Activated CD4-positive, alpha-beta T cell treated with anti-CD3 and anti-CD28 coated beads for 4 hours (primary cell): ENCODE data around the gene GNS.
"Not testable (repeated sequence)": the region's sequence is repeated elsewhere in the genome, so short reads cannot be mapped to it uniquely, and the experiment has no call there.

Source experiments
- DNase-seq, 2 donors: peaks; one replicate each; pipeline ENCODE4 v3.0.0-alpha.2; 2020

Gene GNS

GRCh38 chr12:64694130-64695040 lies 64.8 kb downstream of the GNS start:
- DNase-seq, result no peak

DNA sequence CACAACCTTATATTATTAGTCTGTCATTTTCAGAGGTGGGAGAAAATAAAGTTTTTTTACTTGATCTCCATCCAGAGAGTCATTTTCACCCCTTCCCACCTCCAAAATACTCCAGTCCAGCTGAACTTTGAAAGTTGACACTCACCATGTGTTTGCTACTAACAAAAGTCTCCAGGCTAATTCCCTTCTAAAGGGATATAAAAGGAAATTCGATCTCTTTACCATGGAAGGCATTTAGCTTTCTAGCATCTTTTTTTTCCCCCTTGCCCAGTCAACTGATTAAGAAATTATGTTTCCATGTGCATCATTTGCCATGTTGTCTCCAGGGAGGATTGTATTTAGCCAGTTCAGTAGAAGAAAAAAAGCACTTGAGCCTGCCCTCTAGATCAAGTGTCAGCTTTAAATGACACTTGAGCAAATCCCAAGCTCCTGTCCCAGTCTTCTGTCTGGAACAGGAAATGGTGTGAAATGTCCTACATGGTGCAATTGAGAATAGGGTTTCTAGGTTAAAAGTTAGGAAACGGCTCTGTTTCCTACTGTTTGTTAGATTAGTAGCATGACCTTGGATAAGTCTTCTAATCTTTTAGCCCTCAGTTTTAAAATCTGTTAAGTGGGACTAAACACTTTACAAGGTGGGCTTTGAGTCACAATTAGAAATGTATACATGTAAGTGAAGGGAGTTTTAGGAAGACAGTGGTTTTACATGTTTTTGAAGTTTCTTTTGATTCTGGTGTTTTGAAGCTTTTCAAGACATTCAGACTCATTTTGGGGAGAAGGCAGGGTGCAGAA lies 67.2 kb downstream of the GNS start:
- DNase-seq, result no peak

GRCh38 chr12:64691227-64691794 lies 67.9 kb downstream of the GNS start:
- DNase-seq, result no peak

DNA sequence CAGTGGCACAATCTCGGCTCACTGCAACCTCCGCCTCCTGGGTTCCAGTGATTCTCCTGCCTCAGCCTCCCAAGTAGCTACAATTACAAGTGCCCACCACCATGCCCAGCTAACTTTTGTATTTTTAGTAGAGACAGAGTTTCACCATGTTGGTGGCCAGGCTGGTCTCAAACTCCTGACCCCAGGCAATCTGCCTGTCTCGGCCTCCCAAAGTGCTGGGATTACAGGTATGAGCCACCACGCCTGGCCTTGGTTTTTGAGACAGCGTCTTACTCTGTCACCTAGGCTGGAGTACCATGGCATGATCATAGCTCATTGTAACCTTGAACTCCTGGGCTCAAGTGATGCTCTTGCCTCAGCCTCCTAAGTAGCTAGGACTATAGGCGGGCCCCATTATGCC lies 69.0 kb downstream of the GNS start:
- not testable (repeated sequence) for DNase-seq

- no peak for DNase-seq
Measured at GRCh38 chr12:64688715-64689114, 70.5 kb downstream of the GNS start.

- no peak for DNase-seq
Measured at GRCh38 chr12:64688219-64688618, 71.0 kb downstream of the GNS start.

DNA sequence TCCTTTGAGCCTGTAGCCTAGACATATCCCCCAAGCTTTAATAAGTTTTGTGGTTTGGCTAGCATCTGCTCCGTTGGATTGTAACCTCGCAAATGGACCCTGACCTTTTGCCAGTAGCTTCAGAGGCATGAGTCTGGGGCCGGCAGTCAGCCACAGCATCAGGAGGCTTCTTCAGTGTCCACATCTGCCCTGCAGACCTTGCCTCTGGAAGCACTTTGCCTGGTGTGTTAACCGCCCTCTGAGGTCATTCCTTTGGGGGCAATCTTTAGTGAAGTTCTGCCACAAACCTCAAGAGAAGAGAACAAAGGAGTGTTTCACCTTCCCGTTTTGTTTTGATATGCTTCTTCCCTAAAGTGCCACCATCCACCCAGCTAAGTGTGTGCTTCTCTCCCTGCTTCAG lies 71.4 kb downstream of the GNS start:
- DNase-seq, result no peak

- DNase-seq, result no peak
Measured at GRCh38 chr12:64685605-64686004, 73.6 kb downstream of the GNS start.

DNA sequence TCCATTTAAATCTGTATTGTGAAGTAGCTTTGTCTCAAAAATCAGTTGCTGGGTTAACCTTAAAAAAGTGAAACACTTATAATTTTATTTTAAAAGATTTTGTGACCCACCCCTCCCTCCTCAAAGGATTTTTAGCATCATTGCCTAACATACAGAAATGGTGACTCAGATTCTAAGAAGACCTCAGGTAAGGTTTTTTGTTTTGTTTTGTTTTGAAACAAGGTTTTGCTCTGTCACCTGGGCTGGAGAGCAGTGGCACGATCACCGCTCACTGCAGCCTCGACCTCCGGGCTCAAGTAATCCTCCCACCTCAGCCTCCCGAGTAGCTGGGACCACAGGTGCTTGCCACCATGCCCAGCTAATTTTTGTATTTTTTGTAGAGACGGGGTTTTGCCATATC lies 74.2 kb downstream of the GNS start:
- DNase-seq, result no peak

- no peak for DNase-seq
Measured at GRCh38 chr12:64683816-64684543, 75.2 kb downstream of the GNS start.

- DNase-seq, result no peak
Measured at GRCh38 chr12:64682572-64683277, 76.5 kb downstream of the GNS start.

DNA sequence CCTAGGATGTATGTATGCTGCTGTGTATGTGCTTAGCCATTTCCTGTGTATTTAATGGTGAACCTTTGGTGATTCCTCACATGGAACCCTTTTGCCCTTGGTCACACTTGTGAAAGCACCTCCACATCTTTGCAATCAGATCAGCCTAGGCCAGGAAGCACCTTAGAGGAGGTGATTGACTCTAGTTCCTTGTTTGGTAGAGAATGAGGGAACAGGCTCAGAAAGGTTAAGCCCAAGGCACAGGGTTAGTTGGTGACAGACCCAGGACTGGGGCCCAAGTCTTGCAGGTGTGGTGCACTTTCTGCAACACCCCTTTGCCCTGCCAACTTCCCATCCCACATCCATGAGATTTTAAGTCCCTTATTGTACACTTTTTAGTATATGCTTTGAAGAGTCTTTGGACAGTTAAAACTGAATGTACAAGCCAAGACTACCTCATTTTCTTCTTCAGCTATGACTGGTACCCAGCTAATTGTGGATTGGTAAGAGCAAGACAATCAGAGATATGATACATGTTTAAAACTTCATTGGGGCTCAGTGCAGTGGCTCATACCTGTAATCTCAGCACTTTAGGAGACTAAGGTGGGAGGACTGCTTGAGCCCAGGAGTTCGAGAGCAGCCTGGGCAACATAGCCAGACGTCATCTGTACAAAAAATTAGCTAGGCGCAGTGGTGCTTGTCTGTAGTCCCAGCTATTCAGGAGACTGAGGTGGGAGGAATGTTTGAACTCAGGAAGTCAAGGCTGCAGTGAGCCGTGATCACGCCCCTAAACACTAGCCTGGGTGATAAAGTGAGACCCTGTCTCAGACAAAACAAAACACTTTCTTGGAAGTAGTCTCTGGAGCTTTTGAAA lies 77.8 kb downstream of the GNS start:
- no peak for DNase-seq

DNA sequence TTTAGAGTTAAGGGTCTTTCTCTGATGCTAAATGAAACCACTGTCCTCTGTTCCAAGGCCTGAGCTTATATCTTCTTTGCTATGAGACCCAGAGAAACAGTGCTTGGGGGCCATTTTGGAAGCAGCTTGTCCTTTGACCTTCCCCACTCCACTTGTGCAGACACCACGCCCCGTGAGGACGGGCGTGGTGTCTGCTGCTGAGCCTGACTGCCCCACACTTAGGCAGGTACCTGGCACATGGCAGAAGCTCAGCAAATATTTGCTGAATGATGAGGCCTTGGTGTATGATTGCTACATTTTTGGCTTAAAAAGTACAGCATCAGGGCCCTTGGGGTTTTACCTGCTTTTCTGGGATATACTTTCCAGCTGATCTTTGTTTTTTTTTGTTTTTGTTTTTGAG lies 79.0 kb downstream of the GNS start:
- no peak for DNase-seq

GRCh38 chr12:64679487-64680001 lies 79.7 kb downstream of the GNS start:
- peak; percentile 52 to 60 for DNase-seq

DNA sequence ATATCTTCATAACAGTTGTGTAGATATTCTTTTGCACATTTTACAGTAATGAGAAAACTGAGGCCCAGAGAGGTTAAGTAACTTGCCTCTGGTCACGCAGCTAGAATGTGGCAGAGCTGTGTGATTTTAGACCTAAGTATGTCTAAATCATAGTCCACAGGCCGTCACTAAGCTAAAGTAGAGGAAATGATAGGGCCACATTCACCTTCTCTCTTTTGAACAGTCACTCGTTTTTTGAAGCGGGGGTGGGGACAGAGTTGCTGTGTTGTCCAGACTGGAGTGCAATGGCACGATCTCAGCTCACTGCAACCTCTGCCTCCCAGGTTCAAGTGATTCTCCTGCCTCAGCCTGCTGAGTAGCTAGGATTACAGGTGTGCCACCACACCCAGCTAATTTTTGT lies 80.4 kb downstream of the GNS start:
- no peak for DNase-seq

GRCh38 chr12:64678248-64678647 lies 81.0 kb downstream of the GNS start:
- no peak for DNase-seq

DNA sequence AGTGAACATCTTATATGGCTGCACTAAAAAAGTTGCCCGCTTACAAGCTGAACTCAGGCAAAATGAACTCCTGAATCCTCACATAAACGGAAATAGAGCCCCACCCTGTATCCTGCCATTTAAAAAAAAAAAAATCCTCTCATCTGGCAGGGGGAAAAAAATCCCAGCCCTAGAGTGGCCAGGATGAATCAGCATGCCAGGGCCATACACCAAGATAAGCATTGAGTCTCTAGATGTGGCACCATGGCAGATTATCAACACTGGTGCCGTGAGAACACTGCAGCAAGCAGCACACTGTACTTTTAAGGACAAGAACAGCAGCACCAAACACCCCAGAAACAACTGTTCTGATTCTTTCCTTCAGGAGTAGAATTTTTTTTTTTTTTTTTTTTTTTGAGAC lies 83.4 kb downstream of the GNS start:
- no peak for DNase-seq

DNA sequence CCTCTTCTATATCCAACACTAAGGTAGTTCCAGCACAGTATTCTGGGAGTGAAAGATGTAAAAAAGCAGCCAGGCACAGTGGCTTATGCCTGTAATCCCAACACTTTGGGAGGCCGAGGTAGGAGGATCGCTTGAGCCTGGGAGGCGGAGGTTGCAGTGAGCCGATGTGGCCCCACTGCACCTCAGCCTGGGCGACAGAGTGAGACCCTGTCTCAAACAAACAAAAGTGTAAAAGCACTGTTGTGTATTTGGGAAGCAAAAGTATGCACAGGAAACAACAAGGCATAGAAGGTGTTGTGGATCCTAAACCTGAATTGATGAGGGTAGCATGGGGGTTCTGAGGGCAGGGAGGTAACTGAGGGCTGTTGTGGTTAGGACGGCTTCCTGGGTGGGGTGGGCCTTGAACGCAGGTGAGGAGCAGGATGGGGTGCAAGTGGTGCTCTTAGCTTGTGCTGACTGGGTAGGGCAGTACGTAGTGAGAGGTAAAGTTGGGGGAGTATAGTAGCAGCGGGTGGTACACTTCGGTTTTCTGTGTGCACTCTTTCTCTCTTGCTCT lies 84.8 kb downstream of the GNS start:
- DNase-seq, result peak; percentile 38 to 39

DNA sequence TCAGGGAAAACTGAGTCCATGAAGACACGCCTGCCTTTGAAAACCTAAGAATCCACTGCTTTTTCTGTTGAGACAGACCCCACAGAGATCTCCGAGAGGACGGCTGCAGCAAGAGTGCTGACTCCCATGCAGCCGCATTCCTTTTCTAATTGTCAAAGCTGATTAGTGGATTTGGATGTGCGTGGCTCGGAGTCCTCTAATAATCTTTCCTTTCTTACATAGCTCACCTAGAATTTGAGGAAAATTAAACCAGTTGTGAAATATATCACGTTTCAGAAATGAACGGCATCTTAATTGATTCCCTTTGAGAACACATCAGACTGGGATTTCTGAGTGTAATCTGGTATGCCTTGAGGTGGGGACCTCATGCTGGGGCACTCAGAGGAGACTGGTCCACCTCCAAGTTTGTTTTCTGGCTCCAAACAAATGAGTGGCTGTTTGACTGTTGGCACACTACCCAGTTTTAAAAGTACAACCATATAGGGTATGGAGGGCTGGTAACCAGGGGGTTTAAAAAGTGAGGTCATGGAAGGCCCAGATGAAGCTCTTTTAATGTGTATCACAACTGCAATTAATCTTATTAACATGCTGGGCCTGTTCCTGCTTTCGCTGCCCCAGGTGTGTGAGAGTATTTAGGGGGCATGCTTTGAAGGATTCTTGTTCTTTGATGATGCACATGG lies 85.6 kb downstream of the GNS start:
- DNase-seq, result no peak

DNA sequence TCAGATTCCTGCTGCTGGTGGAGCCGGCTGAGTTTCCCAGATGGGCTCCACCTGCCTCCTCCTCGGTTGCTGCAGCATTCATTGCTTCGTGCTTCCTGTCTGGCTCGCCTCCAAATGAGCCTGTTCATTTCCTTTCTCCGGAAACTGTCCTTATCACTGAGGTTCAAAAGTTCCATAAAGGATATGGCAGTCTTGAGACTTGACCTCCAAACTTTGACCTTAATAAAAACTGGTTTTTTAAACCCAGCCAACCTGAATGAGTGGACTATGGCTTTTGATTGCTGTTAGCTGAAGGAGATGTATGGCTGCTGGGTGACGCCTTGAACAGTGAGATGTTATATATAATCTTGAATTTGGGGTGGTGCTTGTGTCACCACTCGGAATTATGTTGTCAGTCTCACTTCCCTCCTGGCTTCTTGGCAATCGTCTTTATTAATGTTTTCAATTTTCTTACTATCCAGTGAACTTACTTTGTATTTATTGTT lies 86.2 kb downstream of the GNS start:
- DNase-seq, result peak in 1 of 2 donors; percentile 31
